Keratinocyte (primary cell): Measurements from ENCODE around the gene SULF2. TPM values are rescaled to one million over a fixed set of nuclear protein-coding genes. Genes with fewer than 3 reads are reported as not detected.

Experiments
- DNase-seq: peaks from one replicate; pipeline ENCODE4 v3.0.0-alpha.2; 2011; ENCODE audit warnings: low read depth, missing footprints, low spot score
- FAIRE-seq: peaks from 2 replicates; lab custom pipeline; 2011; peaks lifted over from hg19 to GRCh38; lab: Jason Lieb, UNC
- H2AFZ ChIP-seq: 2 replicates; pipeline ENCODE4 v1.6.0; 2012; ENCODE audit warnings: low read length, control low read depth, inconsistent platforms; ENCODE audit not compliant: control insufficient read depth
- H3K27ac ChIP-seq: 2 replicates; pipeline ENCODE4 v1.5.1; 2011; ENCODE audit warnings: low read length; ENCODE audit not compliant: control insufficient read depth, insufficient read depth
- H3K27me3 ChIP-seq: 3 replicates; pipeline ENCODE4 v1.6.0; 2011; ENCODE audit warnings: low read length; ENCODE audit not compliant: control insufficient read depth, insufficient read depth; ENCODE audit errors: extremely low read depth
- H3K36me3 ChIP-seq, 2 experiments: 2 replicates in 1 of 2; 3 replicates in 1 of 2; pipeline ENCODE4 v1.5.1; 2011; ENCODE audit warnings: low read length in 2 of 2, mild to moderate bottlenecking in 1 of 2; ENCODE audit not compliant: control insufficient read depth in 2 of 2, insufficient read depth in 2 of 2; ENCODE audit errors: extremely low read depth in 1 of 2
- H3K4me1 ChIP-seq: 3 replicates; pipeline ENCODE4 v1.5.1; 2011; ENCODE audit warnings: low read length; ENCODE audit not compliant: control insufficient read depth, insufficient read depth; ENCODE audit errors: extremely low read depth
- H3K4me2 ChIP-seq: 3 replicates; pipeline ENCODE4 v1.6.0; 2011; ENCODE audit warnings: low read depth, low read length; ENCODE audit not compliant: control insufficient read depth, insufficient read depth; ENCODE audit errors: extremely low read depth
- H3K4me3 ChIP-seq, 3 experiments: fragments of 200-600 bp in 1 of 3; sonication (generic) in 1 of 3; 2 replicates in 2 of 3; 3 replicates in 1 of 3; pipeline ENCODE4 v1.5.1; 2011 to 2016; ENCODE audit warnings: low read length in 3 of 3, mild to moderate bottlenecking in 3 of 3, control low read depth in 2 of 3, inconsistent platforms in 1 of 3, low read depth in 1 of 3, mixed read lengths in 1 of 3, mixed run types in 1 of 3, moderate library complexity in 1 of 3; ENCODE audit not compliant: control insufficient read depth in 2 of 3, insufficient read depth in 2 of 3; ENCODE audit errors: extremely low read depth in 1 of 3
- H3K79me2 ChIP-seq: 2 replicates; pipeline ENCODE4 v1.6.0; 2012; ENCODE audit warnings: low read length; ENCODE audit not compliant: control insufficient read depth, insufficient read depth
- H3K9ac ChIP-seq: 3 replicates; pipeline ENCODE4 v1.6.0; 2011; ENCODE audit warnings: low read length; ENCODE audit not compliant: control insufficient read depth, insufficient read depth; ENCODE audit errors: extremely low read depth
- H3K9me1 ChIP-seq: 3 replicates; pipeline ENCODE4 v1.6.0; 2011; ENCODE audit warnings: low read length; ENCODE audit not compliant: control insufficient read depth, insufficient read depth; ENCODE audit errors: extremely low read depth
- H3K9me3 ChIP-seq: 2 replicates; pipeline ENCODE4 v1.5.1; 2012; ENCODE audit warnings: low read depth, low read length; ENCODE audit not compliant: control insufficient read depth
- H4K20me1 ChIP-seq: 3 replicates; pipeline ENCODE4 v1.6.0; 2011; ENCODE audit warnings: low read length; ENCODE audit not compliant: control insufficient read depth, insufficient read depth; ENCODE audit errors: extremely low read depth
- EZH2 ChIP-seq: IDR thresholded peaks from one replicate; pipeline ENCODE4 v1.6.1; 2012; ENCODE audit warnings: inconsistent platforms, mild to moderate bottlenecking, low read length, moderate library complexity
- dilution Hi-C: fragments of 300-500 bp; cut with MboI; formaldehyde crosslinking; loops from one replicate; pipeline ENCODE4 v1.7.0; 2020; ENCODE audit warnings: low sequenced_read_pairs; ENCODE audit not compliant: extremely low pct_ligation_motif_present
- polyA plus RNA-seq, 5 experiments: library from polyadenylated mRNA; depleted of rRNA in 3 of 5; stranded (reverse) in 3 of 5; stranded (forward) in 1 of 5; unstranded in 1 of 5; fragments of >200 nt; gene quantifications; 1 replicate in 1 of 5; 2 replicates in 3 of 5; 3 replicates in 1 of 5; pipeline versions ENCODE4 v1.2.1 to v1.2.3, GENCODE V29; 2011 to 2012; ENCODE audit warnings: missing spikeins in 2 of 5, low read depth in 1 of 5, low replicate concordance in 1 of 5
- TF ChIP-seq, protein P1 (sequence below), 3 experiments: IDR thresholded peaks in 1 of 3; conservative IDR thresholded peaks in 1 of 3; optimal IDR thresholded peaks in 1 of 3; 2 replicates in 2 of 3; 3 replicates in 1 of 3; pipeline versions ENCODE3 to v1.5.1; 2011; ENCODE audit warnings: low read length in 3 of 3, mild to moderate bottlenecking in 3 of 3, moderate library complexity in 2 of 3, control low read depth in 1 of 3, inconsistent platforms in 1 of 3; ENCODE audit not compliant: insufficient read depth in 2 of 3; ENCODE audit errors: extremely low read depth in 1 of 3

The SULF2 gene
- polyA plus RNA-seq, 1 donor (not counting 4 experiments of a cell fraction or from before 2014, with no cell fraction given), result 64.4 TPM

DNA sequence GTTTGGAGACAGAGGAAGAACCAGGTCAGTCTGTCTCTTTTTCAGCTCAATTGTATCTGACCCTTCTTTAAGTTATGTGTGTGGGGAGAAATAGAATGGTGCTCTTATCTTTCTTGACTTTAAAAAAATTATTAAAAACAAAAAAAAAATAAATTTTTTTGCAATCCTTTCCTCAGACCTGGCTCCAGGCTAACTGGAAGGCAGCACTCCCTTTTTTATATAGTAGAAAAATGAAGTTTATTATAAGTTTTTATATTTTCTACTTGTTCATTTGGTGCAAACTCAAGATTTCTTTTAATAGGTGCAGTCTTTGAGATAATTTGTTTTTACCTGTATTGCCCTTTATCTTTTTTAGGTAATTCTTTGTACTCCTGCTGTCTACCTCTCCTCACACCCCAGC lies 129.6 kb downstream of the SULF2 start:
- DNase-seq (no peak), FAIRE-seq (no peak)
- TF ChIP-seq EZH2, result no peak
- TF ChIP-seq, protein P1, sequence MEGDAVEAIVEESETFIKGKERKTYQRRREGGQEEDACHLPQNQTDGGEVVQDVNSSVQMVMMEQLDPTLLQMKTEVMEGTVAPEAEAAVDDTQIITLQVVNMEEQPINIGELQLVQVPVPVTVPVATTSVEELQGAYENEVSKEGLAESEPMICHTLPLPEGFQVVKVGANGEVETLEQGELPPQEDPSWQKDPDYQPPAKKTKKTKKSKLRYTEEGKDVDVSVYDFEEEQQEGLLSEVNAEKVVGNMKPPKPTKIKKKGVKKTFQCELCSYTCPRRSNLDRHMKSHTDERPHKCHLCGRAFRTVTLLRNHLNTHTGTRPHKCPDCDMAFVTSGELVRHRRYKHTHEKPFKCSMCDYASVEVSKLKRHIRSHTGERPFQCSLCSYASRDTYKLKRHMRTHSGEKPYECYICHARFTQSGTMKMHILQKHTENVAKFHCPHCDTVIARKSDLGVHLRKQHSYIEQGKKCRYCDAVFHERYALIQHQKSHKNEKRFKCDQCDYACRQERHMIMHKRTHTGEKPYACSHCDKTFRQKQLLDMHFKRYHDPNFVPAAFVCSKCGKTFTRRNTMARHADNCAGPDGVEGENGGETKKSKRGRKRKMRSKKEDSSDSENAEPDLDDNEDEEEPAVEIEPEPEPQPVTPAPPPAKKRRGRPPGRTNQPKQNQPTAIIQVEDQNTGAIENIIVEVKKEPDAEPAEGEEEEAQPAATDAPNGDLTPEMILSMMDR (optimal IDR thresholded peaks at IDR 0.05 in 1 of 3, IDR thresholded peaks at IDR 0.05 in 1 of 3, conservative IDR thresholded peaks at IDR 0.05 in 1 of 3; ENCODE audit: extremely low read depth in 1 of 3, insufficient read depth in 2 of 3, low read length in 3 of 3), result no peak
- Histone ChIP-seq H2AFZ (no peak overlapping the region), H3K27ac (no peak overlapping the region), H4K20me1 (no peaks in the 10 kb centered on the region), H3K9me3 (no peaks in the 10 kb centered on the region), H3K27me3 (no peaks in the 10 kb centered on the region), H3K9me1 (no peaks in the 10 kb centered on the region), H3K4me3 (no peak overlapping the region), H3K4me2 (no peak overlapping the region), H3K4me1 (no peaks in the 10 kb centered on the region), H3K36me3 (peaks cover 28 to 33% of the 10 kb centered on the region in 2 experiments), H3K79me2 (no peaks in the 10 kb centered on the region), H3K9ac (no peak overlapping the region)
- dilution Hi-C loops, result no loop called here

DNA sequence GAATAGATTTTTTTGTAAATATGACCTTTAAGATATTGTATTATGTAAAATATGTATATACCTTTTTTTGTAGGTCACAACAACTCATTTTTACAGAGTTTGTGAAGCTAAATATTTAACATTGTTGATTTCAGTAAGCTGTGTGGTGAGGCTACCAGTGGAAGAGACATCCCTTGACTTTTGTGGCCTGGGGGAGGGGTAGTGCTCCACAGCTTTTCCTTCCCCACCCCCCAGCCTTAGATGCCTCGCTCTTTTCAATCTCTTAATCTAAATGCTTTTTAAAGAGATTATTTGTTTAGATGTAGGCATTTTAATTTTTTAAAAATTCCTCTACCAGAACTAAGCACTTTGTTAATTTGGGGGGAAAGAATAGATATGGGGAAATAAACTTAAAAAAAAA lies 130.9 kb downstream of the SULF2 start:
- no peak overlapping the region for H2AFZ ChIP-seq
- FAIRE-seq (no peak), DNase-seq (no peak)
- H3K4me3 ChIP-seq, result no peak overlapping the region
- no peaks in the 10 kb centered on the region for H3K9me3 ChIP-seq
- TF ChIP-seq EZH2, result no peak
- TF ChIP-seq, protein P1 (optimal IDR thresholded peaks at IDR 0.05 in 1 of 3, IDR thresholded peaks at IDR 0.05 in 1 of 3, conservative IDR thresholded peaks at IDR 0.05 in 1 of 3; ENCODE audit: extremely low read depth in 1 of 3, insufficient read depth in 2 of 3, low read length in 3 of 3), result no peak
- H3K9ac ChIP-seq, result no peak overlapping the region
- no peak overlapping the region for H3K27ac ChIP-seq
- H3K36me3 ChIP-seq, result peaks cover 21 to 24% of the 10 kb centered on the region in 2 experiments
- H3K4me2 ChIP-seq, result no peak overlapping the region
- H3K79me2 ChIP-seq, result no peaks in the 10 kb centered on the region
- no peaks in the 10 kb centered on the region for H3K9me1 ChIP-seq
- H3K27me3 ChIP-seq, result no peaks in the 10 kb centered on the region
- dilution Hi-C loops, result no loop called here
- H4K20me1 ChIP-seq, result no peaks in the 10 kb centered on the region
- no peaks in the 10 kb centered on the region for H3K4me1 ChIP-seq
